Loucy (cell line): ENCODE data around the gene PEF1.

Experiments
- H2AFZ ChIP-seq: fragments of 200-600 bp; sonication (generic); 2 replicates; pipeline ENCODE4 v1.6.0; 2016; ENCODE audit warnings: antibody characterized with exemption, mild to moderate bottlenecking, low read length, moderate library complexity
- H3F3A ChIP-seq: fragments of 200-600 bp; 2 replicates; pipeline ENCODE4 v1.6.0; 2016; ENCODE audit warnings: antibody characterized with exemption, low read depth, mild to moderate bottlenecking
- H3K27me3 ChIP-seq: fragments of 200-600 bp; sonication (generic); 2 replicates; pipeline ENCODE4 v1.6.1; 2014; ENCODE audit warnings: low read length, mild to moderate bottlenecking; ENCODE audit not compliant: insufficient read depth, poor library complexity, severe bottlenecking
- H3K36me3 ChIP-seq: fragments of 200-600 bp; sonication (generic); 2 replicates; pipeline ENCODE4 v1.6.1; 2016; ENCODE audit warnings: low read length; ENCODE audit not compliant: insufficient read depth
- H3K4me1 ChIP-seq: fragments of 200-600 bp; sonication (generic); 2 replicates; pipeline ENCODE4 v1.5.1; 2014; ENCODE audit warnings: low read length, mild to moderate bottlenecking; ENCODE audit not compliant: insufficient read depth, poor library complexity, severe bottlenecking
- H3K4me2 ChIP-seq: fragments of 200-600 bp; sonication (generic); 2 replicates; pipeline ENCODE4 v1.6.0; 2014; ENCODE audit warnings: antibody characterized with exemption, low read length, low read depth, mild to moderate bottlenecking; ENCODE audit not compliant: poor library complexity, severe bottlenecking
- H3K4me3 ChIP-seq: fragments of 200-600 bp; sonication (generic); 2 replicates; pipeline ENCODE4 v1.5.1; 2014; ENCODE audit warnings: low read length, mild to moderate bottlenecking, mixed read lengths; ENCODE audit not compliant: poor library complexity, severe bottlenecking
- H3K79me2 ChIP-seq: fragments of 200-600 bp; sonication (generic); 2 replicates; pipeline ENCODE4 v1.6.1; 2014; ENCODE audit warnings: low read length; ENCODE audit not compliant: insufficient read depth
- H3K9ac ChIP-seq: fragments of 200-600 bp; sonication (generic); 2 replicates; pipeline ENCODE4 v1.6.0; 2014; ENCODE audit warnings: mild to moderate bottlenecking, low read depth, low read length, moderate library complexity; ENCODE audit not compliant: poor library complexity, severe bottlenecking
- H3K9me2 ChIP-seq: fragments of 200-600 bp; sonication (generic); replicated peaks from 2 replicates; pipeline ENCODE4 v1.6.1; 2016; ENCODE audit warnings: low read depth, low read length, mixed read lengths
- H3K9me3 ChIP-seq: fragments of 200-600 bp; sonication (generic); 2 replicates; pipeline ENCODE4 v1.6.1; 2014; ENCODE audit warnings: mild to moderate bottlenecking, antibody characterized with exemption, low read length, low read depth; ENCODE audit not compliant: insufficient read depth
- H4K20me1 ChIP-seq: fragments of 200-600 bp; sonication (generic); 2 replicates; pipeline ENCODE4 v1.6.0; 2014; ENCODE audit warnings: antibody characterized with exemption, low read length, mild to moderate bottlenecking; ENCODE audit not compliant: insufficient read depth, poor library complexity, severe bottlenecking
- CTCF ChIP-seq: fragments of 200-600 bp; sonication (generic); conservative IDR thresholded peaks from 2 replicates; pipeline ENCODE4 v1.5.1; 2014; ENCODE audit warnings: mild to moderate bottlenecking, antibody characterized with exemption, low read length
- EZH2phosphoT487 ChIP-seq: fragments of 200-600 bp; IDR thresholded peaks from 2 replicates; pipeline ENCODE4 v1.6.1; 2018; ENCODE audit warnings: antibody characterized with exemption, mild to moderate bottlenecking, moderate library complexity, borderline replicate concordance

The PEF1 gene

GRCh38 chr1:31627930-31628559 is 16.6 kb downstream of the PEF1 start:
- no peak overlapping the region for H3K4me3 ChIP-seq
- no peak overlapping the region for H3K9ac ChIP-seq
- H4K20me1 ChIP-seq, result no peaks in the 10 kb centered on the region
- H3K4me2 ChIP-seq, result no peak overlapping the region
- no peak overlapping the region for H2AFZ ChIP-seq
- H3K9me3 ChIP-seq, result no peaks in the 10 kb centered on the region
- no peaks in the 10 kb centered on the region for H3K9me2 ChIP-seq
- TF ChIP-seq EZH2phosphoT487, result no peak
- TF ChIP-seq CTCF, result no peak
- no peaks in the 10 kb centered on the region for H3K4me1 ChIP-seq
- H3K27me3 ChIP-seq, result no peaks in the 10 kb centered on the region
- H3K36me3 ChIP-seq, result peaks cover 65% of the 10 kb centered on the region; the same call in 1 of the 2 replicates
- no peaks in the 10 kb centered on the region for H3F3A ChIP-seq
- no peaks in the 10 kb centered on the region for H3K79me2 ChIP-seq

GRCh38 chr1:31627301-31627929 is 17.3 kb downstream of the PEF1 start:
- Histone ChIP-seq H3K4me1 (no peaks in the 10 kb centered on the region), H3K4me3 (no peak overlapping the region), H3K4me2 (no peak overlapping the region), H4K20me1 (no peaks in the 10 kb centered on the region), H2AFZ (no peak overlapping the region), H3K9me2 (no peaks in the 10 kb centered on the region), H3K9me3 (no peaks in the 10 kb centered on the region), H3K36me3 (peaks cover 59% of the 10 kb centered on the region; the same call in 1 of the 2 replicates), H3K9ac (no peak overlapping the region), H3K27me3 (no peaks in the 10 kb centered on the region), H3K79me2 (no peaks in the 10 kb centered on the region), H3F3A (no peaks in the 10 kb centered on the region)
- TF ChIP-seq CTCF (no peak), EZH2phosphoT487 (no peak)

GRCh38 chr1:31626223-31627207 is 18.2 kb downstream of the PEF1 start:
- H3K79me2 ChIP-seq, result no peaks in the 10 kb centered on the region
- H3K4me2 ChIP-seq, result no peak overlapping the region
- H3K9me3 ChIP-seq, result no peaks in the 10 kb centered on the region
- H3K36me3 ChIP-seq, result peaks cover 50% of the 10 kb centered on the region; the same call in 1 of the 2 replicates
- H4K20me1 ChIP-seq, result no peaks in the 10 kb centered on the region
- H3K9ac ChIP-seq, result no peak overlapping the region
- no peak for TF ChIP-seq CTCF
- TF ChIP-seq EZH2phosphoT487, result no peak
- no peaks in the 10 kb centered on the region for H3K4me1 ChIP-seq
- no peaks in the 10 kb centered on the region for H3K27me3 ChIP-seq
- no peaks in the 10 kb centered on the region for H3F3A ChIP-seq
- H3K4me3 ChIP-seq, result no peak overlapping the region
- no peaks in the 10 kb centered on the region for H3K9me2 ChIP-seq
- no peak overlapping the region for H2AFZ ChIP-seq
